Kidney glomerular epithelial cell (primary cell): ENCODE data around the gene DNAJC5.

Experiments
- DNase-seq: peaks from one replicate; lab custom pipeline; 2025; lab: John Stamatoyannopoulos, UW

DNAJC5 gene

DNA sequence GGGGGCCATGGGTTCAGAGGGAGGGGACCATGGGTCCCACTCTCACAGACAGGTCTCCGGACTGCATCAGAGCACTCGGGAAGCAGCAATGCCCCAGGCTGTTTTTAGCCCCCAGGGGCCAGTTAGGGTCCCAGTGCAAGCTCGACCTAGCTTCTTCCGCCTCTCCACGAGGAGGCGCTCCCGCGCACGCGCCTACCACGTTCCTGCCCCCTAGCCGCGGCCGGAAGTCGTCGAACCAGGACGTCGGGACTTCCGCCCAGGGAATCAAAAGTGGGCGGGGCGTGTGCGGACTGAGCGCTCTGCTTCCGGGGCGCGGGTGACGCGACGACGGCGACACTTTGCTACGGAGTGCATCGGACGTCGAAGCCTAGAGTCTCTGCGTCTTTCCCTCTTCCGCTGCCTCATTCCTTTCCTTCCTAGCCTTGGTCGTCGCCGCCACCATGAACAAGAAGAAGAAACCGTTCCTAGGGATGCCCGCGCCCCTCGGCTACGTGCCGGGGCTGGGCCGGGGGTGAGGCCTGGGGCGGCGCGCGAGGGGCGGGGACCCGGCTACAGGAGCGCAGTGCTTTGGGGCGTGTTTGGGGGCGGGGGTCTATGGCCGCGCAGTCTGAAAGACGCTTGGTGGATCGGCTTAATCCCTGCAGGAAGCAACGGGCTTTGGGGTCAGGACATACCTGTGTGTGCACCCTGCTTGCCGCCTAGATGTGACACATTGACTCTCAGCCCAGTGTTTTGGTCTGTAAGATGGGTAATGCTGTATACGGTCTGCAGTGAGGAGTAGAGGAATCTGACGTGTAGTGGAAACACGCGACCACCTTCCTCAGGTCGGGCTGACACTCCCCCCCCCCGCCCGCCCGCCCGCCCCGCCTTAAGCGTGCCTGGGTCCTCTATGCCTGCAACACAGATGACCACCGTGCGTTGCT, 86.1 kb downstream of the DNAJC5 start, which contains the start of gene PRPF6:
TSS of gene PRPF6 (plus strand) at position 327 of the 923 bp plus-strand sequence. CDS start at position 441, 114 bp downstream.
- DNase-seq, result peak; percentile 87

DNA sequence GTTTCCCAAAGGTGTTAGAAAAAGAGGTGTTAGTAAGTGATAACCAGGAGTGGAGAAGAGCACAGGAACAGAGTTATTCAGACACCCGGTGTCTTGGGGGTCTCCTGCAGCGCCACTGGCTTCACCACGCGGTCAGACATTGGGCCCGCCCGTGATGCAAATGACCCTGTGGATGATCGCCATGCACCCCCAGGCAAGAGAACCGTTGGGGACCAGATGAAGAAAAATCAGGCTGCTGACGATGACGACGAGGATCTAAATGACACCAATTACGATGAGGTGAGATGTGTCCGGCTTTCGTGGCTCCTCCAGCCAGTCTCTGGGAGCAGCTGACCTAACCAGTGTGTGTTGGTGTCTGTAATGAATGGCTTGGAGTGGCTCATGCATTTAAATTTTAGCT, 88.0 kb downstream of the DNAJC5 start:
- no peak for DNase-seq
